T-cell (primary cell): Measurements from ENCODE around the gene SYF2. TPM values are rescaled to one million over a fixed set of nuclear protein-coding genes. Genes with fewer than 3 reads are reported as not detected.
A peak's percentile ranks its signal among the peaks of the same experiment; 100 is the strongest.

Source experiments
- ATAC-seq, 4 experiments: fragments of 200-7000 bp in 3 of 4; fragments of 150-1000 bp in 1 of 4; cut with Tn5 transposase; replicated peaks in 1 of 4; 1 replicate in 3 of 4; 2 replicates in 1 of 4; pipeline ENCODE4 v1.10.0; 2021; ENCODE audit warnings: moderate library complexity in 3 of 4, mild to moderate bottlenecking in 2 of 4, moderate number of reproducible peaks in 1 of 4
- CTCF ChIA-PET, 2 donors: fragments of 300-600 bp; sonication (Branson Sonifier 250); formaldehyde crosslinking; loops; one replicate each; lab custom pipeline; 2022; ENCODE audit warnings: antibody characterized with exemption in 2 of 2; lab: Charles Lee
- POLR2A ChIA-PET, 2 donors: fragments of 300-600 bp; sonication (Branson Sonifier 250); formaldehyde crosslinking; loops; one replicate each; lab custom pipeline; 2022; ENCODE audit warnings: antibody characterized with exemption in 2 of 2; lab: Charles Lee
- DNase-seq, 35 experiments: peaks; one replicate each; pipeline versions ENCODE4 v3.0.0 to v3.0.0-alpha.2; 2013 to 2023
- H3K27ac ChIP-seq: one replicate; pipeline ENCODE4 v1.5.1; 2013; ENCODE audit warnings: low read length
- H3K27me3 ChIP-seq, 2 experiments: replicated peaks in 1 of 2; 1 replicate in 1 of 2; 2 replicates in 1 of 2; pipeline versions ENCODE4 v1.6.1 to v1.7.0; 2013; ENCODE audit warnings: low read length in 1 of 2, mixed read lengths in 1 of 2; ENCODE audit not compliant: control insufficient read depth in 2 of 2, insufficient read depth in 2 of 2; ENCODE audit errors: extremely low read depth in 1 of 2
- H3K36me3 ChIP-seq, 2 donors: 1 replicate in 1 of 2; 2 replicates in 1 of 2; pipeline versions ENCODE4 v1.6.1 to v1.7.0; 2013; ENCODE audit warnings: low read length in 1 of 2; ENCODE audit not compliant: control insufficient read depth in 2 of 2, insufficient read depth in 1 of 2; ENCODE audit errors: extremely low read depth in 1 of 2
- H3K4me1 ChIP-seq, 2 experiments: 1 replicate in 1 of 2; 2 replicates in 1 of 2; pipeline versions ENCODE4 v1.6.1 to v1.7.0; 2013; ENCODE audit warnings: low read length in 2 of 2, mixed read lengths in 1 of 2; ENCODE audit not compliant: insufficient read depth in 2 of 2, control insufficient read depth in 1 of 2; ENCODE audit errors: extremely low read depth in 1 of 2
- H3K4me3 ChIP-seq, 2 donors: 1 replicate in 1 of 2; 2 replicates in 1 of 2; pipeline versions ENCODE4 v1.5.1 to v1.7.0; 2013; ENCODE audit warnings: mild to moderate bottlenecking in 2 of 2, low read length in 1 of 2, moderate library complexity in 1 of 2; ENCODE audit not compliant: control insufficient read depth in 1 of 2; ENCODE audit errors: extremely low read depth in 1 of 2
- H3K9me3 ChIP-seq: 2 replicates; pipeline ENCODE4 v1.7.0; 2013
- H3K27ac Mint-ChIP-seq, 2 donors: one replicate each; pipeline ENCODE4 v1.8.0; 2020 to 2021; ENCODE audit warnings: mild to moderate bottlenecking in 2 of 2, mixed read lengths in 2 of 2
- H3K27me3 Mint-ChIP-seq, 2 donors: one replicate each; pipeline ENCODE4 v1.8.0; 2021 to 2022; ENCODE audit warnings: mixed read lengths in 2 of 2
- H3K36me3 Mint-ChIP-seq: one replicate; pipeline ENCODE4 v1.8.0; 2021; ENCODE audit warnings: mixed read lengths
- H3K4me1 Mint-ChIP-seq, 3 donors: one replicate each; pipeline ENCODE4 v1.8.0; 2020 to 2022; ENCODE audit warnings: mixed read lengths in 3 of 3, mild to moderate bottlenecking in 1 of 3
- H3K4me3 Mint-ChIP-seq, 3 donors: one replicate each; pipeline ENCODE4 v1.8.0; 2020 to 2022; ENCODE audit warnings: mild to moderate bottlenecking in 3 of 3, mixed read lengths in 3 of 3, moderate library complexity in 3 of 3
- H3K9me3 Mint-ChIP-seq, 3 donors: one replicate each; pipeline ENCODE4 v1.8.0; 2020 to 2022; ENCODE audit warnings: mixed read lengths in 3 of 3
- WGBS: methylation state at CpG from one replicate; pipeline ENCODE4 v1.1.5; 2013; ENCODE audit warnings: missing lambda C conversion rate; ENCODE audit not compliant: insufficient coverage; 5-methylcytosine and 5-hydroxymethylcytosine counted together
- total RNA-seq, 35 experiments: library from RNA in 6 of 35; stranded (reverse) in 6 of 35; fragments of 120-200 nt in 1 of 35; gene quantifications; one replicate each; pipeline versions ENCODE4 v1.2.1 to v1.2.4 and lab custom pipeline; 2013 to 2026

SYF2 gene
- total RNA-seq, 5 donors from 2014 or later (not counting 1 experiment from before 2014, with no cell fraction given): 65.9 to 71.4 (median 68.6) TPM

DNA sequence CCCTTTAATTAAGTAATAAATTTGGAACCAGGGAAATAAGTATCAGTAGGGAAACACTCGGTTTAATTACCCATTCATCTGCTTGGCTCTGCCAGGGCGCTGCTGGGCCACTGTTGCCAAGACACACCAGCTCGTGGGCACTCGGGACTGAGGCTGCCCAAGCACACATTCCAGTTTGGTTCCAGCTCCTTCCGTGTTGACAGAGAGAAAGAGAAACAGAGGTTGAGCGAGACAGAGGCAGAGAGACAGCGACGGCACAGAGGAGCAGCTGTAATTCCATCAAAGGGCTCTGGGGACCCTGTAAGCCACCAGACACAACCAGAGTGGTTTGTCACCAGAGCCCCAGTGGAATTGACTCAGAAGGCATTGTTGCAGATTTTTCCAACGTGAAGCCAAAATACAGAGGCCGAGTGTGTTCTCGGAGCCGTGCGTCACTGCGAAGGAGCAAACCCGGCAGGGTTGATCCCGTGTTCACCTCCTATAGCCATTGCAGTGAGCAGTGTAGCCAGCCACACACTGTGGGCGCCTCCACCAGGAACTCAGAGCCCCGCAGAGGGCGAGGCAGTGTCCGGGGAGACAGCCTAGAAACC, 33.5 kb downstream of the SYF2 start:
- WGBS: 74% methylated on average over 20 of the region's 20 CpGs
- ATAC-seq: peak; percentile 50 to 75 (median 66)
- CTCF ChIA-PET: interaction anchor here in 1 of 2 donors (0.9 kb wide), 1 partner anchor 48 kb away, joined by 4 read pairs; no protein-coding TSS in a partner anchor
- Mint-ChIP-seq H3K9me3 (no peaks in the 10 kb centered on the region), H3K4me1 (peaks cover 16 to 21% (median 18%) of the 10 kb centered on the region in 3 donors), H3K36me3 (no peaks in the 10 kb centered on the region), H3K27ac (peak overlapping the region; percentile 17 to 53), H3K4me3 (peak overlapping the region in 2 of 3 donors; percentile 3 to 52), H3K27me3 (peaks cover 0 to 6% of the 10 kb centered on the region in 2 donors)
- peaks cover 6 to 16% of the 10 kb centered on the region in 2 experiments for H3K4me1 ChIP-seq
- no peaks in the 10 kb centered on the region for H3K9me3 ChIP-seq
- H3K4me3 ChIP-seq: no peak overlapping the region
- H3K36me3 ChIP-seq: no peaks in the 10 kb centered on the region
- POLR2A ChIA-PET: interaction anchor here in 1 of 2 donors (0.7 kb wide), 1 partner anchor 791 kb away, joined by 3 read pairs; no protein-coding TSS in a partner anchor
- no peak overlapping the region for H3K27ac ChIP-seq
- peak in 2 of 35 experiments; percentile 6 to 21 for DNase-seq
- H3K27me3 ChIP-seq: peaks cover 0 to 28% of the 10 kb centered on the region in 2 experiments

DNA sequence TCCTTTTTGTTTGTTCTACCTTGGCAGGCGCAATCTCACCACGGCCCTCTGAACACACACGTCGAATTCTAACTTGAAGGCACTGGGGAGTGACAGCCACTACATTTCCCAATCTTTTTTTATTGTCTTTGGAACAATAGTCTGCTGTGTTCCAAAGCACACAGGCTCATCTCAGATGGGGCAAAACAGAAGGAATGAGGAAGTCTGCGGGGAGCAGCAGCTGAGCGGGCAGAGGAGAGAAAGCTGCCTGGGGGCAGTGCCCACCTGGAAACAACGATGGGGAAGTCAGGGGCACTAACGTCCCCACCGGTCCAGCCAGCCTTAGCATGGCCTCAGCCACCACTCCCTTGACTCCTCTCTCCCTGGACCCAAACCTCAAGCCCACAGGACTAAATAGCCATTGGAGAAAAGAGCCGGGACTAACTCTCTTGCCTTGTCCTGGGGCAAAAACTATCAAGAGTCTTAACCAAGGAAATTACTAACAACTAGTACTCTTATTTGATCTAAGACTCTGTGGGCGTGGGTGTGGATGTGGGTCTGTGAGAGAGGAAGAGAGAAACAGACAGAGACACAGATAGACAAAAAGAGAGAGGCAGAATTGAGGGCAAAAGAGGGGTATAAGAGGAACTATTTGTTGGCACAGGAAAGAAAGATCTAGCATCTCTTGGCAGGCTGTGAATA, 34.2 kb downstream of the SYF2 start:
- POLR2A ChIA-PET: no interaction called here
- peaks cover 0 to 8% of the 10 kb centered on the region in 2 donors for H3K27me3 Mint-ChIP-seq
- no peaks in the 10 kb centered on the region for H3K9me3 Mint-ChIP-seq
- CTCF ChIA-PET: interaction anchor here in 1 of 2 donors (0.9 kb wide), 1 partner anchor 47 kb away, joined by 4 read pairs; no protein-coding TSS in a partner anchor
- H3K27ac Mint-ChIP-seq: peak overlapping the region; percentile 17 to 53
- 69% methylated on average over 6 of the region's 11 CpGs for WGBS
- Histone ChIP-seq H3K27ac (no peak overlapping the region), H3K9me3 (no peaks in the 10 kb centered on the region), H3K27me3 (peaks cover 0 to 31% of the 10 kb centered on the region in 2 experiments), H3K4me1 (peaks cover 6 to 16% of the 10 kb centered on the region in 2 experiments), H3K36me3 (no peaks in the 10 kb centered on the region), H3K4me3 (no peak overlapping the region)
- peak overlapping the region in 2 of 3 donors; percentile 3 to 52 for H3K4me3 Mint-ChIP-seq
- H3K36me3 Mint-ChIP-seq: no peaks in the 10 kb centered on the region
- ATAC-seq (peak; percentile 67 to 92 (median 77)), DNase-seq (peak in 9 of 35 experiments; percentile 5 to 23 (median 14))
- H3K4me1 Mint-ChIP-seq: peaks cover 16 to 21% (median 18%) of the 10 kb centered on the region in 3 donors

DNA sequence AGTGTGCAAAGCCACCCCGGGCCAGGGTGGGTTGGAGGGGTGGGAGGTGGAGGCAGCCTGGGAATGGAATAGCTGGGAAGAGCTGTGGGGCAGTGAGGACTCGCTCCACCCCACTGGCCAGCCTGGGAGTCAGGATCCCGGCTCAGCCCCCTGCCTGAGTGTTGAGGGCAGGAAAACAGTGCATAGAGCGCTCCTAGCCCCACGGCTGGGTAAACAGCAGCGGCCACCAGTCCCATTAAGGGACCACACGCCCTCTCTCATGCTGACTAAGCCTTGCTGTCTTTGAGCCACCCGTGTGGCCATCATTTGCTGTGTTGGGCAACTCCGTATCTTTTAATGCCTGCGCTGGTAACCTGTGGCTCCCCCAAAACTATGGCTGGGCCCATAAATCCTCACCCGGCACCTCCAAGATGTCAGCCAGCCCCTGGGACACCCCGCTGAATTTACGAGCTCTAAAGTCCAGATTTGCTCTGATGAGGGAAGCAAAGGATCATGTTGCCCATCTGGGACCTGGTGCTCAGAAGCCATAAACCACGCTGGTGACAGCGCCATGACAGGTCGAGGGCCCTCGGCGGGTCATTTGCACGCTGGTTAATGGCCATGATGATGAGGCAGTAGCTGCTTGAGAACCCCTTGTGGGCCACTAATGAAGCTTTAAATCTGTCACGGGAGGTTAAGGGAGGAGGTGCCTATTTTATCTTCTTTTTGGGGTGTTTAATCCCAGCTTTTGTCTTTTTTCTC, 34.9 kb downstream of the SYF2 start:
- Mint-ChIP-seq H3K27ac (peak overlapping the region in 1 of 2 donors; percentile 53), H3K9me3 (no peaks in the 10 kb centered on the region), H3K36me3 (no peaks in the 10 kb centered on the region), H3K27me3 (peaks cover 0 to 8% of the 10 kb centered on the region in 2 donors), H3K4me3 (peak overlapping the region in 1 of 3 donors; percentile 52), H3K4me1 (peaks cover 16 to 21% (median 18%) of the 10 kb centered on the region in 3 donors)
- ATAC-seq (no peak), DNase-seq (no peak)
- 92% methylated on average over 18 of the region's 20 CpGs for WGBS
- CTCF ChIA-PET: no interaction called here
- Histone ChIP-seq H3K9me3 (no peaks in the 10 kb centered on the region), H3K36me3 (no peaks in the 10 kb centered on the region), H3K4me3 (no peak overlapping the region), H3K4me1 (peaks cover 6 to 16% of the 10 kb centered on the region in 2 experiments), H3K27me3 (peaks cover 0 to 36% of the 10 kb centered on the region in 2 experiments), H3K27ac (no peak overlapping the region)
- POLR2A ChIA-PET: no interaction called here

DNA sequence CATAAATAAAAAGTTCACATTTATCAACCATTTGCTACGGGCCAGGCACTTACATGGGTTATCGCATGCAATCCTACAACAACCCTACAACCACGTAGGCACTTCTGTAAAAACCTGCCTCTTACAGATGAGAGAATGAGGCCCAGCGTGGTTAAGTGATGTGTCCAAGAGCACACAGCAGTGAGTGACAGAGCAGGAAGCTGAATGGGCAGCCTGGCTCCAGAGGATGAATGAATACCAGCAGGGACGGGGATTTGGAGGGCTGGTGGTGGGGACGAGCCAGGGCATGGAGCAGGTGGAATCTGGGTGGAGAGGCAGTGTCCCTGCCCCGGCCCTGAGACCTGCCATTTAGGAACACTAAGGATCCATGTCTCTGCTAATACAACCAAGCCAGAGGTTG, 35.5 kb downstream of the SYF2 start:
- DNase-seq (no peak), ATAC-seq (no peak)
- no peak overlapping the region for H3K27ac ChIP-seq
- Mint-ChIP-seq H3K27ac (no peak overlapping the region), H3K9me3 (no peaks in the 10 kb centered on the region), H3K36me3 (no peaks in the 10 kb centered on the region), H3K27me3 (peaks cover 0 to 8% of the 10 kb centered on the region in 2 donors), H3K4me1 (peaks cover 16 to 21% (median 18%) of the 10 kb centered on the region in 3 donors), H3K4me3 (peak overlapping the region in 1 of 3 donors; percentile 40)
- no peaks in the 10 kb centered on the region for H3K9me3 ChIP-seq
- no peaks in the 10 kb centered on the region for H3K36me3 ChIP-seq
- 88% methylated on average over 6 of the region's 7 CpGs for WGBS
- peaks cover 6 to 16% of the 10 kb centered on the region in 2 experiments for H3K4me1 ChIP-seq
- peaks cover 0 to 36% of the 10 kb centered on the region in 2 experiments for H3K27me3 ChIP-seq
- no peak overlapping the region for H3K4me3 ChIP-seq
- POLR2A ChIA-PET: no interaction called here
- CTCF ChIA-PET: no interaction called here

DNA sequence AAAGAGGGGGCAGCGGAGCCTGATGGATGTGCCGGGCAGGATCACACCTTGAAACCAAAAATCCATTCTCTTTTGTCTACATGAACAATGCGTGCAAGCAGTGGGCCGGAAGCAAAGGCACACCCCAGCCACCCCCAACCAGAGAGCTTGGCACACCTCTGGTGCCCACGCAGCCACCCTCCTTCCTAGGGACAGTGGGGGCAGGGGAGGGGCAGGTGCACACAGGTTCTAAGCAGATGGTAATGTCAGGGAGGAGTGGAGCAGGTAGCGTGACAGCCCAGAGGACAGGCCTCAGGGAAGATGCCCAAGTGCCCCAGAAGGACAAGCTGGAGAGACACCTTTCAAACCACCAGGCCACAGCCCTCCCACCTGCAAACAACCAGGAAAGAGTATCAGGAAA, 36.5 kb downstream of the SYF2 start:
- DNase-seq: no peak
- H3K9me3 ChIP-seq: no peaks in the 10 kb centered on the region
- H3K4me1 ChIP-seq: peaks cover 6 to 16% of the 10 kb centered on the region in 2 experiments
- POLR2A ChIA-PET: no interaction called here
- Mint-ChIP-seq H3K9me3 (no peaks in the 10 kb centered on the region), H3K36me3 (no peaks in the 10 kb centered on the region), H3K27ac (no peak overlapping the region), H3K4me1 (peaks cover 16 to 21% (median 18%) of the 10 kb centered on the region in 3 donors), H3K27me3 (peaks cover 0 to 6% of the 10 kb centered on the region in 2 donors), H3K4me3 (no peak overlapping the region)
- CTCF ChIA-PET: interaction anchor here in 1 of 2 donors (0.6 kb wide), 1 partner anchor 119 kb away, joined by 3 read pairs; no protein-coding TSS in a partner anchor
- peaks cover 0 to 38% of the 10 kb centered on the region in 2 experiments for H3K27me3 ChIP-seq
- H3K27ac ChIP-seq: no peak overlapping the region
- no peak for ATAC-seq
- H3K36me3 ChIP-seq: no peaks in the 10 kb centered on the region
- no peak overlapping the region for H3K4me3 ChIP-seq
- WGBS: no CpG with 5 or more reads among the region's 6 CpGs

DNA sequence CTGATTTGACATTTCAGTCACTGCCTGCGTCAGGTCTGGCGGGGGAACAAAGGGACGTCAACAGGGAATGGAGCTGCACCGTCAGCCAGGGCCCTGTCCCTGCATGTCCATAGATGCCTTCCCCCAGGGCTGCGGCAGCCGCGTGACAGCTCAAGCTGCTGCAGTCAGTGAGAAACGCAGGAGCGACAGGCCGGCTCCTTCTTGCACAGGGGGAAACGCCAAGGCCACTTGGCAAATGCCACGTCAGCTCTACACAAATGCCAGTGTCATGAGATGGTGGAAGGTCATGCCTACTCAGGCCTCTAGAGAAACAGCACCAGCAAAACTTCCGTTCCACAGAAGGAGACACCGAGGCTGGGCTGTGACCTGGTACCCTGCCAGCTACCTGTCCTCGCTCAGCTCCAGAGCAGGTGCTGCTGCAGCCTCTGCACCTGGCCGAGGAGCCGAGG, 37.7 kb downstream of the SYF2 start:
- CTCF ChIA-PET: interaction anchor here in 1 of 2 donors (1.0 kb wide), 1 partner anchor 10 kb away, joined by 5 read pairs; no protein-coding TSS in a partner anchor

More for the DNA sequence above, 37.7 kb downstream of the SYF2 start:
- POLR2A ChIA-PET: no interaction called here
- peaks cover 16 to 21% (median 18%) of the 10 kb centered on the region in 3 donors for H3K4me1 Mint-ChIP-seq
- no peaks in the 10 kb centered on the region for H3K9me3 ChIP-seq
- no peak overlapping the region for H3K4me3 ChIP-seq
- no peaks in the 10 kb centered on the region for H3K9me3 Mint-ChIP-seq
- H3K27ac ChIP-seq: no peak overlapping the region
- DNase-seq (no peak), ATAC-seq (no peak)
- 93% methylated on average over 17 of the region's 17 CpGs for WGBS
- peaks cover 0 to 6% of the 10 kb centered on the region in 2 donors for H3K27me3 Mint-ChIP-seq
- no peaks in the 10 kb centered on the region for H3K36me3 ChIP-seq
- no peak overlapping the region for H3K4me3 Mint-ChIP-seq
- peaks cover 6 to 16% of the 10 kb centered on the region in 2 experiments for H3K4me1 ChIP-seq
- no peak overlapping the region for H3K27ac Mint-ChIP-seq
- H3K27me3 ChIP-seq: peaks cover 0 to 32% of the 10 kb centered on the region in 2 experiments
- no peaks in the 10 kb centered on the region for H3K36me3 Mint-ChIP-seq
